Measurements from ENCODE around the gene NXPH1.

DNA sequence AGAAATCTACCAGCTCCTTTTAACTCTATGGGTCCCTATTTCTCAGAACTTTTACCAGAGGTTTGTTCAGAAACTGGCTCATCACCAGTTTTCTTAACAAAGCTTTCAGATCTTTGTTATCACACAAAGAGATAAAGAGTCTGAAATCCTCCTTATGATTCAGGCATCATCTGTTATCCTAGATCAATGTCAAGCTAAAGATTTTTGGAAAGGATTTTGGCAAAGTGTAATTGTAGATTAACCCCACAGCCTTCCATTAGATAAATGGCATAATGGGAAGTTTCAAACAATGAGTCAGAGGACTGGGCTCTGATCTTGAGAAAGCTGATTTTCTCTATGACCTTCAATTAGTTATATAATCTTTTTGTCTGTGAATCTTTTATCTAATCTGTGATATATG, 192.2 kb downstream of the NXPH1 start:
- TF ChIP-seq, protein P1, sequence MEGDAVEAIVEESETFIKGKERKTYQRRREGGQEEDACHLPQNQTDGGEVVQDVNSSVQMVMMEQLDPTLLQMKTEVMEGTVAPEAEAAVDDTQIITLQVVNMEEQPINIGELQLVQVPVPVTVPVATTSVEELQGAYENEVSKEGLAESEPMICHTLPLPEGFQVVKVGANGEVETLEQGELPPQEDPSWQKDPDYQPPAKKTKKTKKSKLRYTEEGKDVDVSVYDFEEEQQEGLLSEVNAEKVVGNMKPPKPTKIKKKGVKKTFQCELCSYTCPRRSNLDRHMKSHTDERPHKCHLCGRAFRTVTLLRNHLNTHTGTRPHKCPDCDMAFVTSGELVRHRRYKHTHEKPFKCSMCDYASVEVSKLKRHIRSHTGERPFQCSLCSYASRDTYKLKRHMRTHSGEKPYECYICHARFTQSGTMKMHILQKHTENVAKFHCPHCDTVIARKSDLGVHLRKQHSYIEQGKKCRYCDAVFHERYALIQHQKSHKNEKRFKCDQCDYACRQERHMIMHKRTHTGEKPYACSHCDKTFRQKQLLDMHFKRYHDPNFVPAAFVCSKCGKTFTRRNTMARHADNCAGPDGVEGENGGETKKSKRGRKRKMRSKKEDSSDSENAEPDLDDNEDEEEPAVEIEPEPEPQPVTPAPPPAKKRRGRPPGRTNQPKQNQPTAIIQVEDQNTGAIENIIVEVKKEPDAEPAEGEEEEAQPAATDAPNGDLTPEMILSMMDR (IDR thresholded peaks at IDR 0.05; ENCODE audit: low read depth, low read length, poor library complexity, severe bottlenecking), result no peak
- TF ChIP-seq EZH2phosphoT487 (IDR thresholded peaks at IDR 0.05; ENCODE audit: borderline replicate concordance, low read length), result no peak
